T-helper 1 cell (primary cell): ENCODE results near the gene SF3B4.
"Not testable (repeated sequence)": the region's sequence is repeated elsewhere in the genome, so short reads cannot be mapped to it uniquely, and the experiment has no call there.

Experiments
- DNase-seq, 5 donors: peaks; one replicate each; pipeline ENCODE4 v3.0.0-alpha.2; 2012 to 2020
- total RNA-seq, 4 donors: gene quantifications; one replicate each; lab custom pipeline; 2026; lab: John Stamatoyannopoulos, UW

Gene SF3B4, protein sequence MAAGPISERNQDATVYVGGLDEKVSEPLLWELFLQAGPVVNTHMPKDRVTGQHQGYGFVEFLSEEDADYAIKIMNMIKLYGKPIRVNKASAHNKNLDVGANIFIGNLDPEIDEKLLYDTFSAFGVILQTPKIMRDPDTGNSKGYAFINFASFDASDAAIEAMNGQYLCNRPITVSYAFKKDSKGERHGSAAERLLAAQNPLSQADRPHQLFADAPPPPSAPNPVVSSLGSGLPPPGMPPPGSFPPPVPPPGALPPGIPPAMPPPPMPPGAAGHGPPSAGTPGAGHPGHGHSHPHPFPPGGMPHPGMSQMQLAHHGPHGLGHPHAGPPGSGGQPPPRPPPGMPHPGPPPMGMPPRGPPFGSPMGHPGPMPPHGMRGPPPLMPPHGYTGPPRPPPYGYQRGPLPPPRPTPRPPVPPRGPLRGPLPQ
- 17.6 to 22.3 (median 19.7) reads per million in 4 donors for total RNA-seq

DNA sequence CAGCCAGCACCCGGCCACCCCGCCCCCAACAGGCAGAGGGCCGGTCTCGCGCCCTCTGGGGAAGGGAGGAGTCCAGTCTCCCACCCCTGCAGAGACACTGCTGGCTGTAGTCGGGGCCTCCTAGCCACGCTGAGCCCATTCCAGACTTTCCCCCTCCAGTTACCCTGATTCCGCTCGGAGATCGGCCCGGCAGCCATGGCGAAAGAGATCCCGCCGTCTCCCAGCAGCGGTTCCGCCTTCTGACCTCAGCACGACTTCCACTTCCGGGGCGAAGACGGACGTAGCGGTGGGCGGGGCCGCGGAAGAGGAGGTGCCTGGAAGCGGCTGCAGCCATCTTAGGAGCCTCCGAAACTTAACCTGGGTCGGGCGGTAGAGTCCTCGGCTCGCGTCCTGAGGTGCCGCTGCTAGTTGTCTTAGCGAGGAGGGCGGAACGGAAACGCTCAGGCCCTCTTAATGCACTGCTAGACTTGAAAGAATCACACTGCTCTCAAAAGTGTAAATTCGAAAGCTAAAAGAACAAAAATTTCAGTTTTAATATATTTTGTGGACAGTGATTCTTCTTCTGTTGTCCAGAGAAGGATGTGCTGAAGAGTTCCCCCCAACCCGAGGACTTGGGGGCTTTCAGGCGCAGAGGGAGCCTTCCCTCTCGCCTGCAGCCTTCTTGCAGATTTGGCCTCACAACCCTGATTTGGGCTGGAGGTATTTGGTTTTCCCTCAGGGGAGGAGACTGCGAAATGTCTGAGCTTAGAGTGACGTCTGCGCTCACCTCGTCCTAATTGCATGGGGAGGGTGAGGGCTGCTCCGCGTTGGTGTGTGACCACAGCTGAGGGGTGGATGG is at the start of gene SF3B4:
TSS of gene SF3B4 (minus strand) at position 241 of the 838 bp plus-strand sequence. CDS start at position 197, 44 bp downstream.
- DNase-seq = peak; percentile 89 to 97 (median 93)

DNA sequence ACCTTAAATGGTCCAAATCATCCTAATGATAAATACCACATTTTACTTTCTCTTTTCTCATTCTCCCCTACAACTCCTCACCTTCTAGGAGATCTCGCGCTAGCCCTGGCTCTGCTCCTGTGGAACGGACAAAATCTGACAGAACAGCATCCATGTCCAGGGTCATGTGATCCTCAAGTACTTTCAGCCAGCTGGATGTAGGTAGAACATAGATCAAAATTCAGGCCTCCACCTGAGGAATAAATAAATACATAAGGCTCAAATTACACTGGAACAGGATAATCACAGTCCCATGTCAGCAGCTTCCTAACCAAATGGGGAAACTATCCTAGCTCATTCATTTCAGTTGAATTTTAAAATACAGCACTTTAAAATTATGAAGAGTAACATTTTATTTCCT is 49.7 kb upstream of the SF3B4 start:
- no peak for DNase-seq

DNA sequence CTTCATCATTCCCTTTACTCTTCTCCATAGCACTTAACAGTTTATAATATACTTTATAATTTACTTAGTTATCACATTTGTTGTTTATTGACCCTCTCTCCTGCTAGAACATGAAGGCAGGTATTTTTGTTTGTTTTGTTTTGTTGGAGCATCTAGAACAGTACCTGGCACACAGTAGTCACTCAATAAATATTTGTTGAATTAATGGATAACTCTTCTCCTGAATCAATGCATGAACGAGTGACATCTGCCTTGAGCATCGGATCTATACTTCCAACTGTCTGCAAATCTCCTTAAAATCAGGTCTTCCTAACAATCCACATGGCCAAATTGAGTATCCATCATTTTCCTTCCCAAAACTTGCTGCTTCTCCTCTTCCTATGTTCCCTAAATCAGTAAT is 44.9 kb upstream of the SF3B4 start:
- no peak for DNase-seq

DNA sequence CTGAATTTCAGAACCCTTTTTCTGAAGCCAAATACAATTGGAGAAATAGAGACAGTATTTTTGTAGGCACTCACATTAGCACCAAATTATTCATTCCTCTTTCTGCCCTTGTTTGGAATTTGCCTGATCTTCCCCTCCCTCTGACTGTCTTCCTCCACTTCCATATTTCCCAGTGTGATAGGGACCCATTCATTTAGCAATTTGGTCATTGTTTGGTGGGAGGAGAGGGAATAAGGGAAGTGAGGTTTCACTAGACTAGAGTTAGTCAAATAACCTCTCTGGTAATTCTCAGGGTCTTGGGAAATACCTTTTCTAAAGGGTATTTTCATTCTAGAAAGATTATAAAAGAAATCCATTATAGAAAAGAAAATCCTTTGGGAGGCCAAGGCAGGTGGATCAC is 40.0 kb upstream of the SF3B4 start:
- DNase-seq = no peak

GRCh38 chr1:149967041-149967440 is 39.4 kb upstream of the SF3B4 start:
- DNase-seq = no peak

GRCh38 chr1:149966405-149966804 is 38.8 kb upstream of the SF3B4 start:
- DNase-seq = no peak

GRCh38 chr1:149965440-149965839 is 37.8 kb upstream of the SF3B4 start:
- DNase-seq = peak in 1 of 5 donors; percentile 39

- no peak for DNase-seq
These were observed 35.8 kb upstream of the SF3B4 start for GRCh38 chr1:149963358-149963757.

- DNase-seq = no peak
These were observed 35.1 kb upstream of the SF3B4 start for GRCh38 chr1:149962736-149963135.

DNA sequence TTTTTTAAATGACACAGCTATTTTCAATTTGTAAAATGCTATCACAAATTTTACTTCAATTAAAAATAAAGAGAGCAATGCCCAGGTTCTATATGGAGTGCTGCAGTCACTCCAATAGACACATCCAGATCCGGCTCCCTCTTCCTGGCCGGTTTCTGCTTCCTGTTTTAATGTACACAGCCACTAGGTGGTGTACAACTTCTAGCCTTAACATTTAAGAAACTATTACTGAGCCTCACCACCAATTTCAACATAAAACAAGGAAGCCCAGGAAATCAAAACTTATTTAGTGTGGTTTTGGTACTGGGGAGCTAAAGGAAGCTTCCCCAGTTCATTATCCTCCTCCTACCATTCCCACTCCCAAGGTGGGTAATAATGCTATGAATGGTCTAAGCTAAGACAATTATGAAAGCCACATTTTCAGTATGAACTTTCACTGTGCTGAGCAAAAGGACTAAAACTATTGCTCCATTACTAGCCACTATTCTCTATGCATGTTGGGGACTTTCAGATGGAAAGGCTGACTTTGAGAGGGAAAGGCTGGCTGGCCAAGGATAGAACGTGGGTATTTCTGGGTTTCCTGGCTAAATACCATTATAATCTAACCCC is 34.5 kb upstream of the SF3B4 start:
- DNase-seq = peak in 4 of 5 donors; percentile 16 to 72 (median 24)

GRCh38 chr1:149957548-149957947 is 29.9 kb upstream of the SF3B4 start:
- DNase-seq = not testable (repeated sequence)

DNA sequence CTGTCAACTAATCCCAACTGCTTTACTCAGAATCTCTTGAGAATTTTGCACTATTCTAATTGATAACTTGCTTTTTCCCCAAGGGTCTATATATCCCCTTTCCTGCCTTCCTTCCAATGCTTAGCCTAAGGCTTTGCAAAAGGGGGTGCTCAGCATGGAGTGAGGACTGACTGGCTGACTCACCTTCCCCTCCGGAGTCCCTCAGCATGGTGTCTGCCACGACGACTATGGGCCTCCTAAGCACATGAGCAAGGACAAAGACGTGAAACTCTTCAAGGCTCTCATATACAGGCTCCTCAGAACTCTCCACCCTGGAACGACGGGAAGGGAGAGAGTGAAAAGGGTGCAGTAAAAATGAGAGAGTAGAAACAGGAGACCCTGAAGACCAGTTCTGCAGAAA is 22.3 kb upstream of the SF3B4 start:
- no peak for DNase-seq

DNA sequence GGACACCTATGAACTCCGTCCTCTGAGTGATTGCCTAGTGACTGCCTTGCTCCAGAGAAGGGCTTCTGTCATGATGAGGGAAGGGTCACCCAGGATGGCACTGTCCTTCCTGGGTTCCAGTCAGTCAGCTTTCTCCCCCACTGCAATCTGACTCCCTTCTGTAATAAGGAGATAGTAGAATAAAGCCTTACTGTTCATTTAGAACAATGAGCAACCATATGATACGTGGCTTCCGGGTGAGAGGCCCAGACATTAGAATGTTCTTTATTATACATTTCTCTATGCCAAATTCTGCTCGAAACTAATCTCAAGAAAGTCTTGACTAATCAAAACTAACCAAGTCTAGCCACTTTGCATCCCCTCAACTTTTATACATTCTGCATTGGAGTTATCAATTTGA is 17.6 kb upstream of the SF3B4 start:
- DNase-seq = no peak

DNA sequence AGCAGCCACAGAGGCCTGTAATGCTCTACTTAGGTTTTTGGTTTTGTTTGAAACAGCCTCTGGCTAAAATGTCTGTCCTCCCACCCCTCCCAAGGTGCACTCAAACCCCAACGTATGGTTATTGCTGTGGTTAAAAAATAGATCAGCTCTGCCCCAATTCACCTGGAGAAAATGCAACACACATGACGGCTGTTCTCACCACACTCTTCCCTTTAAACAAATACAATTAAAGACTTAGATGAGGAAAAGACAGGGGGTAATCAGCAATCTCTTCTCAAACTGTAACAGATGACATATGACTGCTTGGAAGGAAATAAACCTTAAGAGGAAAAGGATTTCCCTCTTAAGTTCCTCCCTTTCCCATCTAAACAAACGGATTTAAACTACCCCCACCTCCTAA is 15.3 kb upstream of the SF3B4 start:
- DNase-seq = no peak

GRCh38 chr1:149942207-149942606 is 14.6 kb upstream of the SF3B4 start:
- DNase-seq = no peak

DNA sequence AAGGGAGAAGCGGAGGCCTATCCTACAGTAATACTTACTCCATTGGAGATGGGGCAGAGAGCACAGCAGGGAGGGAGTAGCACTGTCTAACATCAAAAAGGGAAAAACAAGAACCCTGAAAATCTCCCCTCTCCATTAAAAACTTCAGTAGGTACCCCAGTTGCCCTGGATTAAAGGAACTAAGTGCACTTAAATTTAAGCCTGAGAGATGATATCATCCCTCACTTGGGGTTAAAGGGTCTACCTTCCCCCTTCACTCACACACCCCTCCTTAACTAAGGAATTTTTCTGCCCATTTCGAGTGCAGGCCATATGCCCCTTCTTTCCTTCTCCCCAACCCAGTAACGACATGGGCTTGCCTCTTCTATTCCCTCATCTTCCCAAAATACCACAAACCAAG is 12.8 kb upstream of the SF3B4 start:
- no peak for DNase-seq

GRCh38 chr1:149938668-149939003 is 11.0 kb upstream of the SF3B4 start:
- not testable (repeated sequence) for DNase-seq

GRCh38 chr1:149937759-149938158 is 10.2 kb upstream of the SF3B4 start:
- DNase-seq = no peak

DNA sequence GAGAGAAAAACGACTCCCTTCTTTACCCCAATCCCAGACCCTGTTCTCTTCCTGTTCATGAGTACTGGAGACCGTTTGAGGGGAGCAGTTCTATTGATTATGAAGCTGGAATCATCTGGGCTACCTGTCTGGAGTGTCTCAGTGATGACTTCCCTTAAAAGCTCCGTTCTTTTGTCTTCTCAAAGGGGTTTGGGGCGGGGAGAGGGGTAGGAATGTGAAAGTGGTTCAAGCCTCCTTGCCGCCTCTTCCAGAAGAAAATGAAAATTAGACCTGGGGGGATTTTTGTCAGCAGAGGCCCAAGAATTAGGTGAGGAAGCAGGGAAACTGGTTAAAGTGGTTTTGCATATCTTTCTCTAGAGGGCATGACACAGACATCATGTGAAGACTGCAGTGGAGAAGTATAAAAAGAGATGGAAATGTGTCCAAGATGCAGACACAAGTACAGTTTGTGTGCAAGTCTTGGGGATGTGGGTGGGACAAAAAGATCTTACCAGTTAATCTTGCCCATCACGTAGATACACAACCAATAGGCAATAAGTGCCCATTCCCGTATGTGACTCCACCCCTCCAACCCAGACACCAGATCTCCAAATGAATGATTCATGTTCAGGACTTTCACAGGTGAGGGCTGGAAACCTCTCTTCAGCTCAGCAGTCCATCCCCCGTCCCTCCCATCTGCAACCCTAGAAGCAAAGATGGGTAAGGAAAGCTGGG is 9.5 kb upstream of the SF3B4 start:
- no peak for DNase-seq

DNA sequence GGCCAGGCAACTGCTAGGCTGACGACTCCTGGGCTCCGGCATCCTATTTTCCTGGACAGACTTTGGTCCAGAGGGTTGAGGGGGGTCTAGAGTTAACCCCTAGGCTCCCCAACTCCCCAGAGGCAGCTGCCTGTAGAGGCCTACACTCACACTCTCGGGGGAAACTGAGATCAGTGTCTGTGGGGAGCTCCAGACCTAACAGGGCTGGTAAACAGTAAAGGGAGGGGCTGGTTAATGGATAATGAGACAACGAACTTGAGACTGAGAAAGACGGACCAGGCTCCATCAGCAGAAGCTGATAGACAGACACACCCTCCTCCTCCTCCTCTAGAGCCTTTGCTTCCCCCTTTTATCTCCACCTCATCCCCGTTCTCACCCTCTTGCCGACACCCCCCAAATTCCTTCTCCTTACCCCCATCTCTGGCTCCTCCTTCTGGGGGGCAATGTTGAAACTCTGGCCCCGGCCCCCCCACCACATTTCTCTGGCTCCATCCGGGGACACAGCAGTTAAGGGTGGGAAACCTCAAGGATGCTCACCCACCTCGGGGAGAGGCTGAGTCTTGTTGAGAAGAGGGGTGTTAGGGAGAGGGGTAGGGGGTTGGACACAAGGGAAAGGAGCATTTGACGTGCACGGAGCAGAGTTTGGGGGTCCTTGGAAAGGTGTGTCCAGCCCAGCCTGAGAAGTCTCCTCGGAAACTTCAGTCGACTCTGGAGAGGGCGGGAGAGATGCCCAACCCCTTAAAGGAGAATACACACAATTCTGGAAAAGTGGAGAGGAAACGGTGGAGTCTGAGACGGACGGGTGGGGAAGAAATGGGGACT is 8.8 kb upstream of the SF3B4 start, which contains the start of gene MTMR11:
TSS of gene MTMR11 (minus strand) at position 710 of the 822 bp plus-strand sequence. CDS start at position 478, 232 bp downstream.
- DNase-seq = no peak

DNA sequence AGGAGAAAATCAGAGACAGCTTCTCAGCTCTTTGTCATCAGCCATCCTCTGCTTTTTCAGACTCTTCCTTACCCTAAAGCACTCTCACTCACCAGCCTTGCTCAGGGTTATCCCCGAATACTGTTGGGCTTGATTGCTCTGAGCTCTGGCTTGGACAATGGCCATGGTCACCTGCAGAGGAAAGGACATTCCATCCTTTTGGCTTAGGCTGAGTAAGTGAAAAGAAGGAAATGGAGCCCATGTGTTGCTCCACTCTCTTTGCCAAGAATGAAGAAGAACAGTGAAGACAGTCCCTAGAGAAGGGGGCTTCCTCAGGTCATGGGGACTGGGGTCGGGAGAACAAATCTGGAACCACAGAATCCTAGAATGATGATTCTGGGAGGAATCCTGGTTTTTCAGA is 6.8 kb upstream of the SF3B4 start:
- DNase-seq = no peak

- DNase-seq = no peak
These were observed 5.6 kb upstream of the SF3B4 start for GRCh38 chr1:149933208-149933607.
